ENCODE results near the gene CAMTA1.

GRCh38 chr1:6991266-6991665 is 206.0 kb downstream of the CAMTA1 start:
- TF ChIP-seq CTCF (IDR thresholded peaks at IDR 0.05 in 2 of 3, conservative IDR thresholded peaks at IDR 0.05 in 1 of 3; ENCODE audit: borderline replicate concordance in 1 of 3, insufficient read depth in 1 of 3, low read depth in 2 of 3, low read length in 2 of 3) = no peak
- no peak for TF ChIP-seq EZH2phosphoT487 (IDR thresholded peaks at IDR 0.05; ENCODE audit: borderline replicate concordance)
- no peak for TF ChIP-seq POLR2A (IDR thresholded peaks at IDR 0.05; ENCODE audit: borderline replicate concordance, extremely low read depth, insufficient read depth, insufficient read length)
- peak; percentile 91 for TF ChIP-seq JUND (IDR thresholded peaks at IDR 0.05)
- TF ChIP-seq, protein P1, sequence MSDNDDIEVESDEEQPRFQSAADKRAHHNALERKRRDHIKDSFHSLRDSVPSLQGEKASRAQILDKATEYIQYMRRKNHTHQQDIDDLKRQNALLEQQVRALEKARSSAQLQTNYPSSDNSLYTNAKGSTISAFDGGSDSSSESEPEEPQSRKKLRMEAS (IDR thresholded peaks at IDR 0.05) = peak; percentile 47
- no peak for TF ChIP-seq ZNF274 (IDR thresholded peaks at IDR 0.05; ENCODE audit: low read depth, low read length)
- no peak for TF ChIP-seq RAD21 (IDR thresholded peaks at IDR 0.05; ENCODE audit: low read depth)
- TF ChIP-seq ZFX (IDR thresholded peaks at IDR 0.05) = no peak
- TF ChIP-seq POLR2AphosphoS5 (IDR thresholded peaks at IDR 0.05; ENCODE audit: low read depth, low read length) = no peak
- 0 out of 2 replicates have a peak, but pooled peaks have one; percentile 10 for TF ChIP-seq CEBPB (IDR thresholded peaks at IDR 0.05; ENCODE audit: low read depth)
- TF ChIP-seq, protein P2, sequence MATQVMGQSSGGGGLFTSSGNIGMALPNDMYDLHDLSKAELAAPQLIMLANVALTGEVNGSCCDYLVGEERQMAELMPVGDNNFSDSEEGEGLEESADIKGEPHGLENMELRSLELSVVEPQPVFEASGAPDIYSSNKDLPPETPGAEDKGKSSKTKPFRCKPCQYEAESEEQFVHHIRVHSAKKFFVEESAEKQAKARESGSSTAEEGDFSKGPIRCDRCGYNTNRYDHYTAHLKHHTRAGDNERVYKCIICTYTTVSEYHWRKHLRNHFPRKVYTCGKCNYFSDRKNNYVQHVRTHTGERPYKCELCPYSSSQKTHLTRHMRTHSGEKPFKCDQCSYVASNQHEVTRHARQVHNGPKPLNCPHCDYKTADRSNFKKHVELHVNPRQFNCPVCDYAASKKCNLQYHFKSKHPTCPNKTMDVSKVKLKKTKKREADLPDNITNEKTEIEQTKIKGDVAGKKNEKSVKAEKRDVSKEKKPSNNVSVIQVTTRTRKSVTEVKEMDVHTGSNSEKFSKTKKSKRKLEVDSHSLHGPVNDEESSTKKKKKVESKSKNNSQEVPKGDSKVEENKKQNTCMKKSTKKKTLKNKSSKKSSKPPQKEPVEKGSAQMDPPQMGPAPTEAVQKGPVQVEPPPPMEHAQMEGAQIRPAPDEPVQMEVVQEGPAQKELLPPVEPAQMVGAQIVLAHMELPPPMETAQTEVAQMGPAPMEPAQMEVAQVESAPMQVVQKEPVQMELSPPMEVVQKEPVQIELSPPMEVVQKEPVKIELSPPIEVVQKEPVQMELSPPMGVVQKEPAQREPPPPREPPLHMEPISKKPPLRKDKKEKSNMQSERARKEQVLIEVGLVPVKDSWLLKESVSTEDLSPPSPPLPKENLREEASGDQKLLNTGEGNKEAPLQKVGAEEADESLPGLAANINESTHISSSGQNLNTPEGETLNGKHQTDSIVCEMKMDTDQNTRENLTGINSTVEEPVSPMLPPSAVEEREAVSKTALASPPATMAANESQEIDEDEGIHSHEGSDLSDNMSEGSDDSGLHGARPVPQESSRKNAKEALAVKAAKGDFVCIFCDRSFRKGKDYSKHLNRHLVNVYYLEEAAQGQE (IDR thresholded peaks at IDR 0.05; ENCODE audit: low read depth) = no peak
- no peak for TF ChIP-seq EZH2 (IDR thresholded peaks at IDR 0.05)
- no peak; the same call in 1 of the 2 replicates for TF ChIP-seq ATF3 (IDR thresholded peaks at IDR 0.05)
- TF ChIP-seq SRF (IDR thresholded peaks at IDR 0.05; ENCODE audit: low read depth) = 0 out of 2 replicates have a peak, but pooled peaks have one; percentile 41

Data from HCT116 (cell line).